Sigmoid colon (tissue), 7 donors: ENCODE results near the gene TFR2. TPM values are rescaled to one million over a fixed set of nuclear protein-coding genes. Genes with fewer than 3 reads are reported as not detected.
A peak's percentile ranks its signal among the peaks of the same experiment; 100 is the strongest.

Source experiments
- DNase-seq: peaks from one replicate; pipeline ENCODE4 v3.0.0-alpha.2; 2019
- H3K27ac ChIP-seq, 4 donors: fragments of 200-600 bp; sonication (generic); one replicate each; pipeline ENCODE4 v1.5.1; 2016 to 2019; ENCODE audit warnings: mild to moderate bottlenecking in 1 of 4
- H3K27me3 ChIP-seq, 3 donors: fragments of 200-600 bp; sonication (generic); one replicate each; pipeline ENCODE4 v1.5.1; 2019; ENCODE audit warnings: mild to moderate bottlenecking in 1 of 3
- H3K36me3 ChIP-seq, 4 donors: fragments of 200-600 bp; sonication (generic); one replicate each; pipeline ENCODE4 v1.5.1; 2016 to 2019
- H3K4me1 ChIP-seq, 4 donors: fragments of 200-600 bp; sonication (generic); one replicate each; pipeline ENCODE4 v1.5.1; 2017 to 2019
- H3K4me3 ChIP-seq, 4 donors: fragments of 200-600 bp; sonication (generic); one replicate each; pipeline ENCODE4 v1.5.1; 2017 to 2019; ENCODE audit warnings: mild to moderate bottlenecking in 2 of 4, moderate library complexity in 1 of 4
- H3K9me3 ChIP-seq, 4 donors: fragments of 200-600 bp in 3 of 4; sonication (generic) in 3 of 4; one replicate each; pipeline versions ENCODE4 v1.5.1 to v1.6.1; 2013 to 2019
- CTCF ChIP-seq, 4 experiments: fragments of 450-650 bp in 3 of 4; fragments of 200-600 bp in 1 of 4; IDR thresholded peaks; one replicate each; pipeline ENCODE4 v1.5.1; 2016 to 2019; ENCODE audit warnings: antibody characterized with exemption in 4 of 4, mild to moderate bottlenecking in 3 of 4, moderate library complexity in 2 of 4
- EP300 ChIP-seq, 4 donors: sonication (generic); formaldehyde crosslinking; IDR thresholded peaks; one replicate each; pipeline ENCODE4 v1.6.1; 2017; ENCODE audit warnings: antibody characterized with exemption in 4 of 4
- POLR2A ChIP-seq, 2 donors: fragments of 450-650 bp; IDR thresholded peaks; one replicate each; pipeline ENCODE4 v1.6.1; 2016; ENCODE audit warnings: antibody characterized with exemption in 2 of 2, mild to moderate bottlenecking in 2 of 2, moderate library complexity in 2 of 2
- POLR2AphosphoS5 ChIP-seq, 4 donors: sonication (generic); formaldehyde crosslinking; IDR thresholded peaks; one replicate each; pipeline ENCODE4 v1.6.1; 2017; ENCODE audit warnings: antibody characterized with exemption in 4 of 4
- WGBS, 2 donors: extraction: QIAGEN DNeasy Blood & Tissue Kit; methylation state at CpG; one replicate each; pipeline ENCODE4 v1.1.7; 2013; 5-methylcytosine and 5-hydroxymethylcytosine counted together
- intact Hi-C: fragments of 100-400 bp; cut with DNase I; formaldehyde crosslinking; loops from one replicate; pipeline ENCODE4 v1.15.1; 2023
- polyA plus RNA-seq, 3 donors: library from polyadenylated mRNA; stranded (reverse); fragments of 200-250 nt; gene quantifications; one replicate each; pipeline ENCODE4 v1.2.3, GENCODE V29; 2013
- total RNA-seq, 4 donors: library from RNA; depleted of rRNA; stranded (reverse); fragments of >200 nt; gene quantifications; one replicate each; pipeline ENCODE4 v1.1.0, GENCODE V29; 2016
- donor health status: healthy with polysubstance abuse.
- donor health status: Bipolar disorder and iron deficiency.
- donor health status: healthy.

Gene TFR2
- total and polyA plus RNA-seq, 7 donors: 0.71 to 2.2 TPM; not detected in 5

GRCh38 chr7:100614308-100614861 lies 27.0 kb downstream of the TFR2 start:
- Histone ChIP-seq H3K27me3 (no peaks in the 10 kb centered on the region), H3K9me3 (no peaks in the 10 kb centered on the region), H3K4me3 (no peak overlapping the region), H3K4me1 (peaks cover 0 to 16% (median 13%) of the 10 kb centered on the region in 4 donors), H3K27ac (no peak overlapping the region), H3K36me3 (peaks cover 0 to 12% (median 0%) of the 10 kb centered on the region in 4 donors)
- no peak for DNase-seq
- 77 to 92% methylated on average over 6 of the region's 6 CpGs for WGBS, 2 donors
- intact Hi-C loops: loop anchor here (10.0 kb wide), 1 partner anchor 260 kb away; the partner anchor contains the start of gene SRRT
- TF ChIP-seq EP300 (IDR thresholded peaks at IDR 0.05) (no peak), POLR2A (IDR thresholded peaks at IDR 0.05) (no peak), POLR2AphosphoS5 (IDR thresholded peaks at IDR 0.05) (no peak), CTCF (IDR thresholded peaks at IDR 0.05) (no peak)

GRCh38 chr7:100613412-100614175 lies 27.8 kb downstream of the TFR2 start:
- peaks cover 0 to 12% (median 0%) of the 10 kb centered on the region in 4 donors for H3K36me3 ChIP-seq
- 85 to 88% methylated on average over 13 of the region's 13 CpGs for WGBS, 2 donors
- no peak for DNase-seq
- H3K27ac ChIP-seq: no peak overlapping the region
- no peaks in the 10 kb centered on the region for H3K9me3 ChIP-seq
- intact Hi-C loops: loop anchor here (10.0 kb wide), 1 partner anchor 261 kb away; the partner anchor contains the start of gene SRRT
- TF ChIP-seq EP300 (IDR thresholded peaks at IDR 0.05): no peak
- TF ChIP-seq CTCF (IDR thresholded peaks at IDR 0.05): no peak
- TF ChIP-seq POLR2AphosphoS5 (IDR thresholded peaks at IDR 0.05): no peak
- no peak for TF ChIP-seq POLR2A (IDR thresholded peaks at IDR 0.05)
- peak overlapping the region in 3 of 4 donors; percentile 57 to 91 (median 84) for H3K4me3 ChIP-seq
- peaks cover 0 to 16% (median 13%) of the 10 kb centered on the region in 4 donors for H3K4me1 ChIP-seq
- no peaks in the 10 kb centered on the region for H3K27me3 ChIP-seq

GRCh38 chr7:100612730-100613390 lies 28.5 kb downstream of the TFR2 start:
- DNase-seq: no peak

More at GRCh38 chr7:100612730-100613390, 28.5 kb downstream of the TFR2 start:
- no peaks in the 10 kb centered on the region for H3K27me3 ChIP-seq
- WGBS, 2 donors: 4% methylated on average over 29 of the region's 29 CpGs
- H3K9me3 ChIP-seq: no peaks in the 10 kb centered on the region
- peaks cover 0 to 16% (median 13%) of the 10 kb centered on the region in 4 donors for H3K4me1 ChIP-seq
- H3K4me3 ChIP-seq: peak overlapping the region; percentile 57 to 91 (median 79)
- peak overlapping the region; percentile 92 to 97 (median 94) for H3K27ac ChIP-seq
- TF ChIP-seq POLR2AphosphoS5 (IDR thresholded peaks at IDR 0.05): no peak
- no peak for TF ChIP-seq POLR2A (IDR thresholded peaks at IDR 0.05)
- TF ChIP-seq CTCF (IDR thresholded peaks at IDR 0.05): no peak
- no peak for TF ChIP-seq EP300 (IDR thresholded peaks at IDR 0.05)
- intact Hi-C loops: loop anchor here (10.0 kb wide), 1 partner anchor 262 kb away; the partner anchor contains the start of gene SRRT
- H3K36me3 ChIP-seq: peaks cover 0 to 12% (median 0%) of the 10 kb centered on the region in 4 donors
